ENCODE data around the gene PKP4.

GRCh38 chr2:158559252-158559651 is 102.5 kb downstream of the PKP4 start:
- TF ChIP-seq, protein P1, sequence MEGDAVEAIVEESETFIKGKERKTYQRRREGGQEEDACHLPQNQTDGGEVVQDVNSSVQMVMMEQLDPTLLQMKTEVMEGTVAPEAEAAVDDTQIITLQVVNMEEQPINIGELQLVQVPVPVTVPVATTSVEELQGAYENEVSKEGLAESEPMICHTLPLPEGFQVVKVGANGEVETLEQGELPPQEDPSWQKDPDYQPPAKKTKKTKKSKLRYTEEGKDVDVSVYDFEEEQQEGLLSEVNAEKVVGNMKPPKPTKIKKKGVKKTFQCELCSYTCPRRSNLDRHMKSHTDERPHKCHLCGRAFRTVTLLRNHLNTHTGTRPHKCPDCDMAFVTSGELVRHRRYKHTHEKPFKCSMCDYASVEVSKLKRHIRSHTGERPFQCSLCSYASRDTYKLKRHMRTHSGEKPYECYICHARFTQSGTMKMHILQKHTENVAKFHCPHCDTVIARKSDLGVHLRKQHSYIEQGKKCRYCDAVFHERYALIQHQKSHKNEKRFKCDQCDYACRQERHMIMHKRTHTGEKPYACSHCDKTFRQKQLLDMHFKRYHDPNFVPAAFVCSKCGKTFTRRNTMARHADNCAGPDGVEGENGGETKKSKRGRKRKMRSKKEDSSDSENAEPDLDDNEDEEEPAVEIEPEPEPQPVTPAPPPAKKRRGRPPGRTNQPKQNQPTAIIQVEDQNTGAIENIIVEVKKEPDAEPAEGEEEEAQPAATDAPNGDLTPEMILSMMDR (conservative IDR thresholded peaks at IDR 0.05; ENCODE audit: low read length): no peak
- no peak for TF ChIP-seq EZH2phosphoT487 (IDR thresholded peaks at IDR 0.05; ENCODE audit: borderline replicate concordance, low read depth, low read length)

All from OCI-LY7 (cell line).